ENCODE data around the gene MEMO1. TPM values are rescaled to one million over a fixed set of nuclear protein-coding genes. Genes with fewer than 3 reads are reported as not detected.

Gene MEMO1
- total and polyA plus RNA-seq, 9 of the 15 experiments (the other 6 are each of a cell fraction or from before 2014, with no cell fraction given) = 22.1 to 87.7 (median 61.2) TPM

DNA sequence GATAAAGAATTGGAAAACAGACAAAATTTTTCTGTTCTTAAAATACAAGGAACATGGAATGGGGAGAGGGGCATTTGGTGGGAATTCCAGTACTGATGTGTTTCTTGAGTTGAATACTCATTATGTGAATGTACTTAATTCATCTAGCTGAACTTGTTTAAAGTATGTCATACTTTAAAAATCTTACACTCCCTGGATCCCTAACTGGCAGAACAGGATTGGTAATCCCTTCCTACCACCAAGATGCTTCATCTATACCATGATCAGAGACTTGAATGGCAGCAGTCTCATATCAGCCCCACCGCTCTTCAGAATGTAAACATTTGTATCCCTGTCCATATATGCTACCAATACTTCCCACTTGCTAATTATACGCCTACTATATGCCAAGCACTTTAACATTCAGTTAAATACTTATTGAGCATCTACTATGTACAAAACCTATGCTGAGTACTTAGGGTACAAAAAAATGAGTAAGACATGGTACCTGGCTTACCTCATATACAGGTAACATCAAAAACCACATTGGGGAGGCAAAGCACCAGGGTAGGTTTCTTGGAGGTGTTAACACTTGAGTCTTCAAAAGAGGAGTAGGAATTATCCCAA is 5.3 kb downstream of the MEMO1 start (continued):
- TF ChIP-seq, protein P1, sequence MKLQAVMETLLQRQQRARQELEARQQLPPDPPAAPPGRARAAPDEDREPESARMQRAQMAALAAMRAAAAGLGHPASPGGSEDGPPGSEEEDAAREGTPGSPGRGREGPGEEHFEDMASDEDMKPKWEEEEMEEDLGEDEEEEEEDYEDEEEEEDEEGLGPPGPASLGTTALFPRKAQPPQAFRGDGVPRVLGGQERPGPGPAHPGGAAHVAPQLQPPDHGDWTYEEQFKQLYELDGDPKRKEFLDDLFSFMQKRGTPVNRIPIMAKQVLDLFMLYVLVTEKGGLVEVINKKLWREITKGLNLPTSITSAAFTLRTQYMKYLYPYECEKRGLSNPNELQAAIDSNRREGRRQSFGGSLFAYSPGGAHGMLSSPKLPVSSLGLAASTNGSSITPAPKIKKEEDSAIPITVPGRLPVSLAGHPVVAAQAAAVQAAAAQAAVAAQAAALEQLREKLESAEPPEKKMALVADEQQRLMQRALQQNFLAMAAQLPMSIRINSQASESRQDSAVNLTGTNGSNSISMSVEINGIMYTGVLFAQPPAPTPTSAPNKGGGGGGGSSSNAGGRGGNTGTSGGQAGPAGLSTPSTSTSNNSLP (IDR thresholded peaks at IDR 0.05; ENCODE audit: borderline replicate concordance, low read depth, low read length) = no peak
- no peak for TF ChIP-seq MBD1 (CRISPR knock-in tag; IDR thresholded peaks at IDR 0.05)
- no peak for TF ChIP-seq POU5F1 (IDR thresholded peaks at IDR 0.05; ENCODE audit: borderline replicate concordance, low read depth, low read length, partially characterized antibody)
- TF ChIP-seq HDAC6 (IDR thresholded peaks at IDR 0.05; ENCODE audit: low read depth, low read length) = no peak
- TF ChIP-seq ATF1 (CRISPR knock-in tag; IDR thresholded peaks at IDR 0.05) = no peak
- TF ChIP-seq ATF1 (tag; IDR thresholded peaks at IDR 0.05) = no peak
- no peak for TF ChIP-seq NFATC3 (IDR thresholded peaks at IDR 0.05)
- TF ChIP-seq PRMT5 (CRISPR knock-in tag; IDR thresholded peaks at IDR 0.05) = no peak
- no peak for TF ChIP-seq TCFL5 (CRISPR knock-in tag; conservative IDR thresholded peaks at IDR 0.05)
